WTC11 (cell line): Measurements from ENCODE around the gene CTRB1. TPM values are rescaled to one million over a fixed set of nuclear protein-coding genes. Genes with fewer than 3 reads are reported as not detected.

Experiments used
- ARID4B ChIP-seq: sonication (generic); formaldehyde crosslinking; IDR thresholded peaks from 2 replicates; pipeline ENCODE4 v1.8.0; 2023; ENCODE audit warnings: missing genetic modification reagents, mild to moderate bottlenecking, borderline replicate concordance
- E2F1 ChIP-seq: sonication (generic); formaldehyde crosslinking; IDR thresholded peaks from 2 replicates; pipeline ENCODE4 v1.8.0; 2022; ENCODE audit warnings: mild to moderate bottlenecking, missing genetic modification reagents
- ERG ChIP-seq: fragments of 250-450 bp; sonication (Bioruptor Pico); IDR thresholded peaks from 2 replicates; pipeline ENCODE4 v1.8.0; 2021; ENCODE audit warnings: mild to moderate bottlenecking
- ETV6 ChIP-seq: sonication (generic); formaldehyde crosslinking; IDR thresholded peaks from 2 replicates; pipeline ENCODE4 v1.8.1; 2022; ENCODE audit warnings: mild to moderate bottlenecking, missing genetic modification reagents
- FOXJ3 ChIP-seq: sonication (generic); formaldehyde crosslinking; IDR thresholded peaks from 2 replicates; pipeline ENCODE4 v1.9.0; 2021; ENCODE audit warnings: missing genetic modification reagents, mild to moderate bottlenecking, borderline replicate concordance
- FOXP1 ChIP-seq: sonication (generic); formaldehyde crosslinking; IDR thresholded peaks from 2 replicates; pipeline ENCODE4 v1.8.0; 2022; ENCODE audit warnings: missing genetic modification reagents, mild to moderate bottlenecking, moderate library complexity, borderline replicate concordance
- GABPB1 ChIP-seq: sonication (generic); formaldehyde crosslinking; IDR thresholded peaks from 2 replicates; pipeline ENCODE4 v1.8.1; 2023; ENCODE audit warnings: mild to moderate bottlenecking, missing genetic modification reagents
- GTF2I ChIP-seq: fragments of 250-450 bp; sonication (Bioruptor Pico); conservative IDR thresholded peaks from 2 replicates; pipeline ENCODE4 v1.4.0; 2021; ENCODE audit warnings: mild to moderate bottlenecking
- HMGA2 ChIP-seq: fragments of 250-450 bp; sonication (Bioruptor Pico); IDR thresholded peaks from 2 replicates; pipeline ENCODE4 v1.4.0; 2021; ENCODE audit warnings: mild to moderate bottlenecking, moderate library complexity
- MAX ChIP-seq: sonication (generic); formaldehyde crosslinking; IDR thresholded peaks from 2 replicates; pipeline ENCODE4 v1.8.0; 2022; ENCODE audit warnings: mild to moderate bottlenecking, missing genetic modification reagents
- NFATC4 ChIP-seq: fragments of 250-450 bp; sonication (Bioruptor Pico); IDR thresholded peaks from 2 replicates; pipeline ENCODE4 v1.9.0; 2021; ENCODE audit warnings: mild to moderate bottlenecking
- NR2C2 ChIP-seq: sonication (generic); formaldehyde crosslinking; IDR thresholded peaks from 2 replicates; pipeline ENCODE4 v1.8.0; 2022; ENCODE audit warnings: mild to moderate bottlenecking, missing genetic modification reagents
- NR3C1 ChIP-seq: sonication (generic); formaldehyde crosslinking; conservative IDR thresholded peaks from 2 replicates; pipeline ENCODE4 v1.8.1; 2023; ENCODE audit warnings: low read depth, mild to moderate bottlenecking, missing genetic modification reagents
- OVOL2 ChIP-seq: fragments of 250-450 bp; sonication (Bioruptor Pico); IDR thresholded peaks from 2 replicates; pipeline ENCODE4 v1.9.0; 2021; ENCODE audit warnings: mild to moderate bottlenecking, borderline replicate concordance
- SMAD3 ChIP-seq: sonication (generic); formaldehyde crosslinking; IDR thresholded peaks from 2 replicates; pipeline ENCODE4 v1.8.0; 2022; ENCODE audit warnings: missing genetic modification reagents, mild to moderate bottlenecking, borderline replicate concordance
- TCF7 ChIP-seq: sonication (generic); formaldehyde crosslinking; IDR thresholded peaks from 2 replicates; pipeline ENCODE4 v1.8.0; 2022; ENCODE audit warnings: mild to moderate bottlenecking, low read depth, missing genetic modification reagents, moderate library complexity
- TP53 ChIP-seq: sonication (generic); formaldehyde crosslinking; IDR thresholded peaks from 2 replicates; pipeline ENCODE4 v1.8.1; 2023; ENCODE audit warnings: mild to moderate bottlenecking, missing genetic modification reagents
- ZBTB21 ChIP-seq: sonication (generic); formaldehyde crosslinking; IDR thresholded peaks from 2 replicates; pipeline ENCODE4 v1.8.1; 2023; ENCODE audit warnings: mild to moderate bottlenecking, missing genetic modification reagents, borderline replicate concordance
- ZMAT4 ChIP-seq: fragments of 250-450 bp; sonication (Bioruptor Pico); IDR thresholded peaks from 2 replicates; pipeline ENCODE4 v1.9.0; 2021; ENCODE audit warnings: mild to moderate bottlenecking
- ZNF263 ChIP-seq: sonication (generic); formaldehyde crosslinking; IDR thresholded peaks from 2 replicates; pipeline ENCODE4 v1.8.1; 2022; ENCODE audit warnings: low read depth, mild to moderate bottlenecking, moderate library complexity, missing genetic modification reagents
- ZNF416 ChIP-seq: fragments of 250-450 bp; sonication (Bioruptor Pico); IDR thresholded peaks from 2 replicates; pipeline ENCODE4 v1.9.0; 2021; ENCODE audit warnings: mild to moderate bottlenecking, inconsistent platforms
- ZNF423 ChIP-seq: fragments of 250-450 bp; sonication (Bioruptor Pico); IDR thresholded peaks from 2 replicates; pipeline ENCODE4 v2.1.2; 2022; ENCODE audit warnings: mild to moderate bottlenecking, moderate library complexity
- total RNA-seq: library from RNA; stranded (reverse); gene quantifications from 3 replicates; pipeline ENCODE4 v1.2.3, GENCODE V29; 2021
- TF ChIP-seq, protein P1 (sequence below): sonication (generic); formaldehyde crosslinking; IDR thresholded peaks from 2 replicates; pipeline ENCODE4 v1.8.1; 2022; ENCODE audit warnings: mild to moderate bottlenecking, missing genetic modification reagents, moderate library complexity, borderline replicate concordance
- TF ChIP-seq, protein P2 (sequence below): sonication (generic); formaldehyde crosslinking; IDR thresholded peaks from 2 replicates; pipeline ENCODE4 v1.8.1; 2023; ENCODE audit warnings: mild to moderate bottlenecking, missing genetic modification reagents, moderate library complexity
- TF ChIP-seq, protein P3 (sequence below): fragments of 250-450 bp; sonication (Bioruptor Pico); IDR thresholded peaks from 2 replicates; pipeline ENCODE4 v1.9.0; 2021; ENCODE audit warnings: moderate library complexity, mild to moderate bottlenecking, inconsistent platforms, borderline replicate concordance
- TF ChIP-seq, protein P4 (sequence below): fragments of 250-450 bp; sonication (Bioruptor Pico); conservative IDR thresholded peaks from 2 replicates; pipeline ENCODE4 v1.9.0; 2021; ENCODE audit warnings: mild to moderate bottlenecking

The CTRB1 gene
- total RNA-seq, 1 experiment from 2014 or later = 3.9 TPM

DNA sequence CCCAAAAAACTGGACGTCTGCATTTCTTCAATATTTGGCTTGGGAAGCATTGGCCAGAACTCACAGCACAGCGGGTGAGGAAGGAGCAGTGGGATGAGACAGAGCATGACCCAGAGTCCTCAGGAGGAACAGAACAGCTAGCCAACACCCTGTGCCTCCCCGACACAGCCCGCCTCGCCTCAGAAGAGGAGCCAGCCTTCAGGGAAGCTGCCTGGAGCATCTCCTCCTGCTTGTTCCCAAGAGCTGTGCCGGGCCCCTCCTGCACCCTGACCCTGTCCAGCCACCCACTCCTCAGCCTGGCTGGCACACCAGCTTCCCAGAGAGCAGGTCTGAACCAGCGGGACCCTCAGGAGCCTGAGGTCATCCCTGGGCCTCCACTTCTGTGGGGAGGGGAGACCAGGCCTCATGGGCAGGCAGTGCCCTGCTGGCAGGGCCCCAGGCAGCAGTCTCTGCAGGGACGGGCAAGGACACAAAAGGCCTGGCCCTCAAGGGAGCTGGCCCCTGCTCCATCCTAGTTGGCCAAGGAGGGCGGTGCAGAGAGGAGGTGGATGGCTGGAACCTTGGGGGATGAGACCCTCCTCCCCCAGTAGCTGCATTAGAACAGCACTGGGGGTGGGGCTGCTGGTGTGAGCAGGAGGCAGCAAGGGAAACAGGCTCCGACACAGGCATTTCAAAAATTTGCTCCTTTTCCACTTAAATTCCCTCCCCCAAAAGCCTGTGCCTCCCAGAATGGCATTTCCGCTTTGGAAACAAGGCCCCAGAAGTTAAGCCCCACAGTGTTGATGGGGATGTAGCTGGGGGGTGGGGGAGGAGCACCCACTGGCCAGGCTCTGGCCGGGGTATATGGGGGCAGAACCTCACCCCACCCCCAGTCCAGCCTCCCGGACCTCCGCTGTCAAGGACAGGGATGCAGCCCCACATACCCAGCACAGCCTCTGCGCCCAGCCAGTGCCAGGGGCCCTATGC is 34.4 kb downstream of the CTRB1 start (continued):
- TF ChIP-seq, protein P1, sequence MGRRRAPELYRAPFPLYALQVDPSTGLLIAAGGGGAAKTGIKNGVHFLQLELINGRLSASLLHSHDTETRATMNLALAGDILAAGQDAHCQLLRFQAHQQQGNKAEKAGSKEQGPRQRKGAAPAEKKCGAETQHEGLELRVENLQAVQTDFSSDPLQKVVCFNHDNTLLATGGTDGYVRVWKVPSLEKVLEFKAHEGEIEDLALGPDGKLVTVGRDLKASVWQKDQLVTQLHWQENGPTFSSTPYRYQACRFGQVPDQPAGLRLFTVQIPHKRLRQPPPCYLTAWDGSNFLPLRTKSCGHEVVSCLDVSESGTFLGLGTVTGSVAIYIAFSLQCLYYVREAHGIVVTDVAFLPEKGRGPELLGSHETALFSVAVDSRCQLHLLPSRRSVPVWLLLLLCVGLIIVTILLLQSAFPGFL (CRISPR knock-in tag) = no peak
- no peak for TF ChIP-seq NR2C2
- TF ChIP-seq ZBTB21 (CRISPR knock-in tag) = no peak
- 0 out of 2 replicates have a peak, but pooled peaks have one; percentile 31 for TF ChIP-seq FOXP1 (CRISPR knock-in tag)
- no peak for TF ChIP-seq ARID4B
- TF ChIP-seq NR3C1 (CRISPR knock-in tag) = no peak
- TF ChIP-seq GABPB1 = no peak
- TF ChIP-seq ZNF263 (CRISPR knock-in tag) = no peak
- TF ChIP-seq ERG = no peak
- TF ChIP-seq FOXJ3 (CRISPR knock-in tag) = no peak
- 0 out of 2 replicates have a peak, but pooled peaks have one; percentile 35 for TF ChIP-seq ZNF423 (CRISPR knock-in tag)
- no peak for TF ChIP-seq TP53 (CRISPR knock-in tag)
- TF ChIP-seq MAX (CRISPR knock-in tag) = 0 out of 2 replicates have a peak, but pooled peaks have one; percentile 28
- 0 out of 2 replicates have a peak, but pooled peaks have one; percentile 31 for TF ChIP-seq SMAD3 (CRISPR knock-in tag)
- no peak for TF ChIP-seq E2F1 (CRISPR knock-in tag)
- no peak for TF ChIP-seq HMGA2
- no peak for TF ChIP-seq ZMAT4 (CRISPR knock-in tag)
- no peak for TF ChIP-seq TCF7 (CRISPR knock-in tag)
- TF ChIP-seq ETV6 (CRISPR knock-in tag) = peak; percentile 87
- TF ChIP-seq, protein P2, sequence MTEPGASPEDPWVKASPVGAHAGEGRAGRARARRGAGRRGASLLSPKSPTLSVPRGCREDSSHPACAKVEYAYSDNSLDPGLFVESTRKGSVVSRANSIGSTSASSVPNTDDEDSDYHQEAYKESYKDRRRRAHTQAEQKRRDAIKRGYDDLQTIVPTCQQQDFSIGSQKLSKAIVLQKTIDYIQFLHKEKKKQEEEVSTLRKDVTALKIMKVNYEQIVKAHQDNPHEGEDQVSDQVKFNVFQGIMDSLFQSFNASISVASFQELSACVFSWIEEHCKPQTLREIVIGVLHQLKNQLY (CRISPR knock-in tag) = no peak
- TF ChIP-seq, protein P3, sequence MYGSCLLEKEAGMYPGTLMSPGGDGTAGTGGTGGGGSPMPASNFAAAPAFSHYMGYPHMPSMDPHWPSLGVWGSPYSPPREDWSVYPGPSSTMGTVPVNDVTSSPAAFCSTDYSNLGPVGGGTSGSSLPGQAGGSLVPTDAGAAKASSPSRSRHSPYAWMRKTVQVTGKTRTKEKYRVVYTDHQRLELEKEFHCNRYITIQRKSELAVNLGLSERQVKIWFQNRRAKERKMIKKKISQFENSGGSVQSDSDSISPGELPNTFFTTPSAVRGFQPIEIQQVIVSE (CRISPR knock-in tag) = no peak
- TF ChIP-seq GTF2I (CRISPR knock-in tag) = no peak
- TF ChIP-seq, protein P4, sequence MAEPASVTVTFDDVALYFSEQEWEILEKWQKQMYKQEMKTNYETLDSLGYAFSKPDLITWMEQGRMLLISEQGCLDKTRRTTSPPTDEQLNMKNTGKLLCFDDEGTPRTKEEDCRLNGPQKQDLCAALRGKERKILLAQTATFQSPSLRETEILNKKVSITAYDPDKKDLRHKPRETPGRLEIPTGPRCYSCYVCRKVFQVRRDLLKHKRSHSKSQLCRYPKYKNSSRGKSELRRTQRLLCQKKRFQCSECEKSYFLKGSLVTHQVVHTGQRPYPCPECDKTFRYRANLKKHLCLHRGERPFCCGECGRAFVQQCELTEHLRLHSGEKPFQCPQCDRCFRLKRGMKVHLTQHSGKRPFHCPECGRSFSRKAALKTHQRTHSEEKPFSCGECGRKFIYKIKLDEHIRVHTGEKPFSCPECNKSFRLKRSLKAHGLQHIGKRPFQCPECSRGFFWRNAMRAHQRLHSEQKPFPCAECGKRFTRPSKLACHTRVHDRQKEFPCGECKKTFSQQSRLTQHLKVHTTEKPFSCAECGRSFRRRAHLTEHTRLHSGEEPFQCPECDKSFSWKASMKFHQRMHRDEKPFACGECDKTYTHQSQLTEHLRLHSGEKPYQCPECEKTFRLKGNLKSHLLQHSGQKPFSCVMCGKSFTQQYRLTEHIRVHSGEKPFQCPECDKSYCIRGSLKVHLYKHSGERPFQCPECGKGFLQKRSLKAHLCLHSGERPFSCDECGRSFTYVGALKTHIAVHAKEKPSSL (CRISPR knock-in tag) = no peak
- TF ChIP-seq ZNF416 (CRISPR knock-in tag) = 0 out of 2 replicates have a peak, but pooled peaks have one; percentile 4
- TF ChIP-seq OVOL2 (CRISPR knock-in tag) = no peak
- TF ChIP-seq NFATC4 (CRISPR knock-in tag) = no peak
